H9 (cell line): ENCODE measurements around the gene CHMP1A. TPM values are rescaled to one million over a fixed set of nuclear protein-coding genes. Genes with fewer than 3 reads are reported as not detected.

Source experiments
- DNase-seq: peaks from one replicate; pipeline ENCODE4 v3.0.0-alpha.2; 2017
- H2AFZ ChIP-seq: one replicate; pipeline ENCODE4 v1.6.1; 2013; ENCODE audit warnings: mild to moderate bottlenecking, low read length, control low read depth, moderate library complexity
- H2AK5ac ChIP-seq: 2 replicates; pipeline ENCODE4 v1.6.1; 2013; ENCODE audit warnings: low read length, control low read depth, mixed read lengths; ENCODE audit not compliant: insufficient read length
- H2BK120ac ChIP-seq: one replicate; pipeline ENCODE4 v1.6.1; 2013; ENCODE audit warnings: low read depth, mild to moderate bottlenecking, low read length, control low read depth, inconsistent platforms; ENCODE audit not compliant: poor library complexity, severe bottlenecking
- H2BK12ac ChIP-seq: 2 replicates; pipeline ENCODE4 v1.6.1; 2013; ENCODE audit warnings: low read length, control low read depth, mixed read lengths, low read depth; ENCODE audit not compliant: insufficient read length
- H2BK15ac ChIP-seq: 2 replicates; pipeline ENCODE4 v1.6.1; 2013; ENCODE audit warnings: low read depth, low read length, control low read depth
- H2BK20ac ChIP-seq: one replicate; pipeline ENCODE4 v1.6.1; 2013; ENCODE audit warnings: low read depth, mild to moderate bottlenecking, low read length, control low read depth, inconsistent platforms; ENCODE audit not compliant: poor library complexity, severe bottlenecking
- H2BK5ac ChIP-seq: 2 replicates; pipeline ENCODE4 v1.6.1; 2013; ENCODE audit warnings: low read length, control low read depth, mixed read lengths; ENCODE audit not compliant: insufficient read length
- H3K14ac ChIP-seq: 2 replicates; pipeline ENCODE4 v1.6.1; 2013; ENCODE audit warnings: low read length, control low read depth; ENCODE audit not compliant: insufficient read depth
- H3K18ac ChIP-seq: 2 replicates; pipeline ENCODE4 v1.6.1; 2013; ENCODE audit warnings: low read depth, mild to moderate bottlenecking, mixed read lengths, low read length, control low read depth; ENCODE audit not compliant: insufficient read length
- H3K23ac ChIP-seq: 2 replicates; pipeline ENCODE4 v1.6.1; 2013; ENCODE audit warnings: low read length, control low read depth, mixed read lengths, low read depth; ENCODE audit not compliant: insufficient read length
- H3K23me2 ChIP-seq: 2 replicates; pipeline ENCODE4 v1.6.1; 2013; ENCODE audit warnings: low read depth, mild to moderate bottlenecking, mixed read lengths, low read length, control low read depth; ENCODE audit not compliant: insufficient read length, poor library complexity, severe bottlenecking
- H3K27ac ChIP-seq: 2 replicates; pipeline ENCODE4 v1.5.1; 2013; ENCODE audit warnings: low read length, control low read depth, mixed read lengths, low read depth; ENCODE audit not compliant: insufficient read length
- H3K27me3 ChIP-seq: 2 replicates; pipeline ENCODE4 v1.6.1; 2013; ENCODE audit warnings: low read length, control low read depth, inconsistent platforms; ENCODE audit not compliant: insufficient read depth
- H3K4ac ChIP-seq: 2 replicates; pipeline ENCODE4 v1.6.1; 2013; ENCODE audit warnings: low read depth, mild to moderate bottlenecking, control low read depth, inconsistent platforms, low read length, moderate library complexity
- H3K4me1 ChIP-seq: 2 replicates; pipeline ENCODE4 v1.6.1; 2013; ENCODE audit warnings: low read length, control low read depth, inconsistent platforms; ENCODE audit not compliant: insufficient read depth
- H3K4me2 ChIP-seq: 2 replicates; pipeline ENCODE4 v1.6.1; 2013; ENCODE audit warnings: low read length, control low read depth, mixed read lengths; ENCODE audit not compliant: insufficient read length, insufficient read depth
- H3K56ac ChIP-seq: 2 replicates; pipeline ENCODE4 v1.6.1; 2013; ENCODE audit warnings: low read depth, mild to moderate bottlenecking, mixed read lengths, low read length, control low read depth; ENCODE audit not compliant: insufficient read length
- H3K79me1 ChIP-seq: 2 replicates; pipeline ENCODE4 v1.6.1; 2013; ENCODE audit warnings: low read depth, mild to moderate bottlenecking, moderate library complexity, low read length, control low read depth, inconsistent platforms; ENCODE audit not compliant: insufficient read depth, poor library complexity, severe bottlenecking
- H3K79me2 ChIP-seq: 2 replicates; pipeline ENCODE4 v1.6.1; 2013; ENCODE audit warnings: low read length, control low read depth, inconsistent platforms; ENCODE audit not compliant: insufficient read depth
- H3K9ac ChIP-seq: 2 replicates; pipeline ENCODE4 v1.6.1; 2013; ENCODE audit warnings: low read length, control low read depth, mixed read lengths; ENCODE audit not compliant: insufficient read length; ENCODE audit errors: extremely low read depth
- H3K9me3 ChIP-seq: one replicate; pipeline ENCODE4 v1.6.1; 2013; ENCODE audit warnings: low read depth, low read length, inconsistent platforms; ENCODE audit not compliant: control insufficient read depth
- H3T11ph ChIP-seq: one replicate; pipeline ENCODE4 v1.6.1; 2013; ENCODE audit warnings: mild to moderate bottlenecking, low read length, control low read depth, inconsistent platforms
- H4K20me1 ChIP-seq: one replicate; pipeline ENCODE4 v1.6.1; 2013; ENCODE audit not compliant: control insufficient read depth, insufficient read length, insufficient read depth
- H4K5ac ChIP-seq: 2 replicates; pipeline ENCODE4 v1.6.1; 2013; ENCODE audit warnings: low read depth, mild to moderate bottlenecking, mixed read lengths, low read length, control low read depth; ENCODE audit not compliant: insufficient read length
- H4K8ac ChIP-seq: replicated peaks from 2 replicates; pipeline ENCODE4 v1.6.1; 2013; ENCODE audit warnings: low read length, control low read depth, mixed read lengths, low read depth; ENCODE audit not compliant: insufficient read length
- H4K91ac ChIP-seq: 2 replicates; pipeline ENCODE4 v1.6.1; 2013; ENCODE audit warnings: low read depth, mild to moderate bottlenecking, moderate library complexity, mixed read lengths, low read length, control low read depth; ENCODE audit not compliant: insufficient read length
- H3K27ac Mint-ChIP-seq, 3 experiments: 2 replicates in 2 of 3; 3 replicates in 1 of 3; pipeline ENCODE4 v1.8.0; 2020 to 2021; ENCODE audit warnings: mixed read lengths in 3 of 3, mild to moderate bottlenecking in 1 of 3, moderate library complexity in 1 of 3
- H3K27me3 Mint-ChIP-seq: 2 replicates; pipeline ENCODE4 v1.8.0; 2021; ENCODE audit warnings: low read depth, mild to moderate bottlenecking, moderate library complexity, mixed read lengths
- H3K36me3 Mint-ChIP-seq, 3 experiments: 2 replicates in 2 of 3; 3 replicates in 1 of 3; pipeline ENCODE4 v1.8.0; 2020 to 2021; ENCODE audit warnings: low read depth in 3 of 3, mixed read lengths in 3 of 3; ENCODE audit not compliant: insufficient read depth in 1 of 3
- H3K4me1 Mint-ChIP-seq, 2 experiments: 2 replicates each; pipeline ENCODE4 v1.8.0; 2020; ENCODE audit warnings: mixed read lengths in 2 of 2
- H3K4me3 Mint-ChIP-seq, 2 experiments: 2 replicates in 1 of 2; 3 replicates in 1 of 2; pipeline ENCODE4 v1.8.0; 2020 to 2021; ENCODE audit warnings: mild to moderate bottlenecking in 2 of 2, mixed read lengths in 2 of 2, moderate library complexity in 1 of 2
- H3K9me3 Mint-ChIP-seq, 2 experiments: 2 replicates in 1 of 2; 3 replicates in 1 of 2; pipeline ENCODE4 v1.8.0; 2020; ENCODE audit warnings: mild to moderate bottlenecking in 2 of 2, mixed read lengths in 2 of 2, moderate library complexity in 1 of 2
- WGBS: extraction: QIAGEN DNeasy Blood & Tissue Kit; methylation state at CpG from one replicate; pipeline ENCODE4 v1.1.7; 2013; ENCODE audit warnings: missing lambda C conversion rate, low lambda C conversion rate, mixed read lengths; ENCODE audit not compliant: insufficient read length; ENCODE audit errors: extremely low coverage; 5-methylcytosine and 5-hydroxymethylcytosine counted together
- total RNA-seq: library from RNA; stranded (reverse); gene quantifications from 2 replicates; pipeline ENCODE4 v1.2.1, GENCODE V29; 2021
- TF ChIP-seq, protein P1 (sequence below): fragments of 200-600 bp; sonication (generic); conservative IDR thresholded peaks from 3 replicates; pipeline ENCODE4 v1.8.0; 2021; ENCODE audit warnings: antibody characterized with exemption, mild to moderate bottlenecking

Gene CHMP1A
- total RNA-seq, 1 experiment from 2014 or later = 89.6 TPM

DNA sequence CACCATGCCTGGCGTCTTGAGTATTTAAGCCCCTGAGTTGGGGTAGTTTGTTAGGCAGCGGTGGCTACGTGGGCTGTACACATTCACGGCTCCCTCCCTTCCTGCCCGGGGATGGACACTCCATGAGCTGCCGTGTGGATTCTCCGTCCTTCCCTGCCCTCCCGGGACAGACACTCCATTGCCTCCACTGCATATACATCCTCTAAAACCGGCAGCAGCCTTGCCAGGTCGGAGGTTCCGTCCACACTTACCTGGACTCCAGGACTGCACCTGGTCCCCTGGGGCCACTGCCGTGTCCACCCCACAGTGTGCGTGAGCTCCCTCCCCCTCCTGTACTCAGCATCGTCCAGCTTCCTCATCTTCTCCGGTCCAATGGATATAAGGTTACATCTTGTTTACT lies 47.5 kb upstream of the CHMP1A start:
- Histone ChIP-seq H3K79me1 (no peaks in the 10 kb centered on the region), H3K4me2 (no peak overlapping the region), H3K27ac (no peak overlapping the region), H2BK12ac (no peak overlapping the region), H3T11ph (no peak overlapping the region), H4K8ac (no peak overlapping the region), H3K79me2 (no peaks in the 10 kb centered on the region), H2AFZ (no peak overlapping the region), H3K9me3 (no peaks in the 10 kb centered on the region), H3K23me2 (peaks cover 11% of the 10 kb centered on the region), H4K20me1 (no peaks in the 10 kb centered on the region), H3K23ac (no peak overlapping the region), H3K9ac (no peak overlapping the region), H2BK5ac (no peak overlapping the region), H4K5ac (no peak overlapping the region), H3K4ac (no peak overlapping the region), H3K56ac (no peak overlapping the region), H3K4me1 (no peaks in the 10 kb centered on the region), H2BK20ac (no peak overlapping the region), H2BK15ac (no peak overlapping the region), H3K14ac (no peak overlapping the region), H2AK5ac (no peak overlapping the region), H3K27me3 (no peaks in the 10 kb centered on the region), H3K18ac (no peak overlapping the region), H4K91ac (no peak overlapping the region), H2BK120ac (no peak overlapping the region)
- peaks cover 29% of the 10 kb centered on the region for H3K27me3 Mint-ChIP-seq
- H3K9me3 Mint-ChIP-seq = no peaks in the 10 kb centered on the region
- H3K36me3 Mint-ChIP-seq = no peaks in the 10 kb centered on the region
- no peak overlapping the region for H3K27ac Mint-ChIP-seq
- TF ChIP-seq, protein P1, sequence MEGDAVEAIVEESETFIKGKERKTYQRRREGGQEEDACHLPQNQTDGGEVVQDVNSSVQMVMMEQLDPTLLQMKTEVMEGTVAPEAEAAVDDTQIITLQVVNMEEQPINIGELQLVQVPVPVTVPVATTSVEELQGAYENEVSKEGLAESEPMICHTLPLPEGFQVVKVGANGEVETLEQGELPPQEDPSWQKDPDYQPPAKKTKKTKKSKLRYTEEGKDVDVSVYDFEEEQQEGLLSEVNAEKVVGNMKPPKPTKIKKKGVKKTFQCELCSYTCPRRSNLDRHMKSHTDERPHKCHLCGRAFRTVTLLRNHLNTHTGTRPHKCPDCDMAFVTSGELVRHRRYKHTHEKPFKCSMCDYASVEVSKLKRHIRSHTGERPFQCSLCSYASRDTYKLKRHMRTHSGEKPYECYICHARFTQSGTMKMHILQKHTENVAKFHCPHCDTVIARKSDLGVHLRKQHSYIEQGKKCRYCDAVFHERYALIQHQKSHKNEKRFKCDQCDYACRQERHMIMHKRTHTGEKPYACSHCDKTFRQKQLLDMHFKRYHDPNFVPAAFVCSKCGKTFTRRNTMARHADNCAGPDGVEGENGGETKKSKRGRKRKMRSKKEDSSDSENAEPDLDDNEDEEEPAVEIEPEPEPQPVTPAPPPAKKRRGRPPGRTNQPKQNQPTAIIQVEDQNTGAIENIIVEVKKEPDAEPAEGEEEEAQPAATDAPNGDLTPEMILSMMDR = no peak
- DNase-seq = no peak
- peaks cover 15 to 19% of the 10 kb centered on the region in 2 experiments for H3K4me1 Mint-ChIP-seq
- no CpG with 5 or more reads among the region's 15 CpGs for WGBS
- peak overlapping the region in 1 of 2 experiments; percentile 38; a peak in 1 of 5 replicates for H3K4me3 Mint-ChIP-seq
